GM20000 (cell line): ENCODE measurements around the gene GRM7.

ENCODE experiments used
- DNase-seq: peaks from one replicate; pipeline ENCODE4 v3.0.0; 2012; ENCODE audit warnings: low spot score
- CTCF ChIP-seq: IDR thresholded peaks from 2 replicates; pipeline ENCODE4 v1.5.1; 2012; ENCODE audit warnings: mild to moderate bottlenecking, control low read depth; ENCODE audit errors: extremely low read depth, missing control alignments

Gene GRM7

GRCh38 chr3:7759630-7760029 is 898.7 kb downstream of the GRM7 start:
- no peak for DNase-seq
- no peak for TF ChIP-seq CTCF

GRCh38 chr3:7760718-7761117 is 899.8 kb downstream of the GRM7 start:
- TF ChIP-seq CTCF: no peak
- no peak for DNase-seq

GRCh38 chr3:7764115-7764514 is 903.2 kb downstream of the GRM7 start:
- no peak for DNase-seq
- no peak for TF ChIP-seq CTCF

DNA sequence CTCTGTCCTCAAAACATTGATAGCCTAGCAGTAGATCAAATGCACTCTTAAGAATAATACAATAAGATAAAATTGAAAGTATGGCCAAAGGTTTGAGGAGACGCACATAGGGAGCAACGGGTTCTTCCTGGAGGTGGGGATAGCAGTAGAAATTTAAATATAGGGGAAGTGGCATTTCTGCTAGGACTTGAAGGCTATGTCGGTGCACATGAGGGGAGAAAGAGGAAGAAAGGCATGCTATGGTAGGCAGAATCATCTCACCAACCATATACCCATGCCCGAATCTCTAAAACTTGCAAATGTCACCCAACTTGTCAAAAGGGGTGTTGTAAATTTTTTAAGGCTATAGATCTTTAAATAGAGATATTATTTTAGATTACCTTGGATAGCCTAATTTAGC is 905.6 kb downstream of the GRM7 start:
- no peak for TF ChIP-seq CTCF
- DNase-seq: no peak

GRCh38 chr3:7779331-7779730 is 918.4 kb downstream of the GRM7 start:
- TF ChIP-seq CTCF: no peak
- no peak for DNase-seq

DNA sequence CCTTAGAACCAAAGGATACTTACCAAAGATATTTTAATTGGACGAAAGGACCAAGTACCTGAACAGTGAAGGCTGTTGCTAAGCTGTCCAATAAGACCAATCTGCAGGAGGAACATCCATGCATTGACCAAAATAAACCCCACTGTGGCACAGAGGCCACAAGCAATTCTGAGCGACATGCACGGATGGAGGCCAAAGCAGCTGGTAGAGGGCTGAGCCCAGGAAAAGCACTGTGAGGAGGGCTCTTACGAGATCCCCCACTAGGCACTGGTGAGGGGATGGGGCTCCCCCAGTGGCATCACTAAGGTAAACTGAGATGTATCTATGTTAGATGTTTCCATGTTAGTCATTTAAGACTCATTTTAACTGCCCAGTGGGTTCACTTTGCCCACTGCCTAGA is 920.5 kb downstream of the GRM7 start:
- no peak for DNase-seq
- no peak for TF ChIP-seq CTCF

DNA sequence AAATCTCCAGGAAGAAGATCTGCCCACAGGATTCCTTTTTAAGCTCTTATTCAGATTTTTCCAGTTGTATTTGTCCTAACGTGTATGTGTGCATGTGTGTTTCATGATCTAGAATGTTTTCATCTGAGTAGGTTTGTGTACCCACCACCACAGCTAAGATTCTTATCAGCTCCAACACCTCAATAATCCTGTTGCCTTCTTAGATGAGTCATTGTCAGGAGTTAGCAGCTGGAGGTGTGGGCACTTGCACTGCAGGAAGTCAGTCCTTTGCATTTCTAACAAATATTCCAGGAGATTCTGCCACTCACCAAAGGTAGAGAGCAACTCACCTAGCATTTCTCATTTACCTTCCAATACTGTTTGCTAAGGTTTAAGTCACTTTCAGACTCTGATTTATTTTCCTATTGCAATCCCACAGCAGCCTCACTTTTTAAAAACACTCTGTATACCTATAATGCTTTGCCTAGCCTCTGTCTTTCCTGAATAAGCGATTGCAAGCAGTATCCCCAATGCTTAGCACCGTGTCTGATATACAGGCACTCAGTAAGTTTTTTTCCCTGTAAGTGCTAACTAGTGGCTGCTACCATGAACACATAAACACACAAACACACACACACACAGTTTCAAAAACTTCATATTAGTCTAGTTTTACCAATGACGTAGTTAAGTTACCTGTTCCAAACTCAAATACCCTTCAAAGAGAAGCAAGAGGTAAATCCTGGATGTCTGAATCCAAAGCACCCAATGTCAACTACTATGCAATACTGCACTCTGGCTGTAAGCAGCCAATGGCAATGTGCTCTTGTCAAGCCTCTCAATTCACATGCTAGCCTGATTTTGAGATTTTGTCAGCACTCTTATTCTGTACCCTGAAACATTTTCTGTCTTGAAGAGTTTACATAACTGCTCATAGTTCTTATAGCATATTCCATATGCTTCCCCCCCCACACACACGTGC is 927.2 kb downstream of the GRM7 start:
- no peak for TF ChIP-seq CTCF
- no peak for DNase-seq
